Measurements from ENCODE around the gene CAMK1D. TPM values are rescaled to one million over a fixed set of nuclear protein-coding genes. Genes with fewer than 3 reads are reported as not detected.

The CAMK1D gene
- total and polyA plus RNA-seq, 2 of the 4 experiments (the other 2 are of a cell fraction), result 5.0 to 5.3 TPM

GRCh38 chr10:12741360-12741804, 392.0 kb downstream of the CAMK1D start:
- Histone ChIP-seq H3K4me2 (ENCODE audit: low read depth, low read length) (no peak overlapping the region), H3K9ac (ENCODE audit: low read depth, low read length) (no peak overlapping the region), H2BK5ac (ENCODE audit: low read depth, low read length, poor library complexity, severe bottlenecking) (no peak overlapping the region), H2BK15ac (ENCODE audit: low read depth, low read length) (no peak overlapping the region), H4K5ac (ENCODE audit: low read depth, low read length) (no peak overlapping the region), H4K8ac (ENCODE audit: low read depth in 2 of 2, low read length in 2 of 2) (no peak overlapping the region), H3K27me3 (ENCODE audit: control insufficient read depth, insufficient read depth, low read length) (peaks cover 2% of the 10 kb centered on the region; the same call in 1 of the 2 replicates), H3K9me3 (ENCODE audit: control insufficient read depth, insufficient read depth, low read length) (no peaks in the 10 kb centered on the region), H4K20me1 (ENCODE audit: insufficient read depth, low read length) (no peaks in the 10 kb centered on the region), H2AK9ac (replicated peaks; ENCODE audit: low read depth, low read length, poor library complexity) (no peak overlapping the region), H2BK20ac (ENCODE audit: low read depth, low read length) (no peak overlapping the region), H3K27ac (ENCODE audit: insufficient read depth, low read length) (no peak overlapping the region), H3K9me1 (ENCODE audit: insufficient read depth, low read length) (no peaks in the 10 kb centered on the region), H2AFZ (replicated peaks; ENCODE audit: low read length, poor library complexity) (no peak overlapping the region), H3K4me3 (ENCODE audit: insufficient read depth, low read depth, low read length) (no peak overlapping the region), H3K14ac (replicated peaks; ENCODE audit: low read depth, low read length) (no peak overlapping the region), H3K4me1 (ENCODE audit: control insufficient read depth, insufficient read depth, low read length) (no peaks in the 10 kb centered on the region), H3K36me3 (ENCODE audit: control insufficient read depth, insufficient read depth, low read length) (no peaks in the 10 kb centered on the region), H2BK120ac (ENCODE audit: low read depth, low read length) (no peak overlapping the region), H3K79me1 (ENCODE audit: low read depth in 1 of 2, low read length in 2 of 2) (no peaks in the 10 kb centered on the region), H3K56ac (ENCODE audit: extremely low read depth, insufficient read depth, low read length) (no peak overlapping the region), H3K4ac (ENCODE audit: low read depth, low read length) (no peak overlapping the region), H4K91ac (ENCODE audit: insufficient read depth, low read depth, low read length) (no peak overlapping the region), H2AK5ac (ENCODE audit: low read depth, low read length) (no peak overlapping the region), H3K18ac (ENCODE audit: low read depth, low read length) (no peak overlapping the region), H3K23ac (ENCODE audit: low read depth, low read length) (no peak overlapping the region)
- CTCF ChIA-PET, result no interaction called here
- dilution Hi-C loops (cut with HindIII; ENCODE audit: low sequenced_read_pairs, unreplicated experiment), result no loop called here
- no peak for DNase-seq
- intact Hi-C loops (cut with micrococcal nuclease), result no loop called here
- in situ Hi-C loops (cut with MboI; ENCODE audit: low sequenced_read_pairs), result no loop called here
- WGBS, 2 experiments (ENCODE audit: extremely low coverage in 2 of 2, insufficient read length in 1 of 2), result 73% methylated on average over 3 of the region's 8 CpGs; no CpG with 5 or more reads in 1 of the 2 experiments
- POLR2A ChIA-PET (ENCODE audit: unreplicated experiment), result no interaction called here
- no peak for ATAC-seq (ENCODE audit: low read depth)
- no peak for TF ChIP-seq MAFK (IDR thresholded peaks at IDR 0.05; ENCODE audit: low read depth, low read length)
- TF ChIP-seq SMC3 (IDR thresholded peaks at IDR 0.05; ENCODE audit: low read depth, low read length), result no peak
- no peak for TF ChIP-seq USF2 (IDR thresholded peaks at IDR 0.05; ENCODE audit: low read depth, low read length)
- BruUV-seq (replicated peaks), result no TSS peak

Measured in IMR-90 (cell line).